Activated CD8-positive, alpha-beta memory T cell treated with anti-CD3 and anti-CD28 coated beads, Interleukin-2, amount 50 U/mL, for 1 hour (primary cell): ENCODE results near the gene PTPRH.

Experiments used
- DNase-seq: peaks from one replicate; pipeline ENCODE4 v3.0.0-alpha.2; 2020; ENCODE audit errors: extremely low read depth

Gene PTPRH

GRCh38 chr19:55208880-55209692 lies at the start of gene PTPRH:
TSS of gene PTPRH (minus strand) at chr19:55209501. CDS start at chr19:55209433, 68 bp downstream.
- DNase-seq = no peak

GRCh38 chr19:55258476-55258827 lies 49.2 kb upstream of the PTPRH start:
- DNase-seq = no peak

- DNase-seq = no peak
Measured at GRCh38 chr19:55257461-55258420, 48.4 kb upstream of the PTPRH start.

- no peak for DNase-seq
Measured at GRCh38 chr19:55256562-55257460, 47.5 kb upstream of the PTPRH start.

GRCh38 chr19:55255618-55256423 lies 46.5 kb upstream of the PTPRH start:
- no peak for DNase-seq

GRCh38 chr19:55254625-55254977 lies 45.3 kb upstream of the PTPRH start:
- DNase-seq = no peak

GRCh38 chr19:55253842-55254624 lies 44.7 kb upstream of the PTPRH start:
- no peak for DNase-seq

GRCh38 chr19:55252760-55253663 lies 43.7 kb upstream of the PTPRH start:
- no peak for DNase-seq

GRCh38 chr19:55251341-55252081 lies 42.2 kb upstream of the PTPRH start:
- DNase-seq = no peak

- no peak for DNase-seq
Measured at GRCh38 chr19:55250262-55251036, 41.1 kb upstream of the PTPRH start.

GRCh38 chr19:55249841-55250240 lies 40.5 kb upstream of the PTPRH start:
- DNase-seq = no peak

- DNase-seq = no peak
Measured at GRCh38 chr19:55248704-55249103, 39.4 kb upstream of the PTPRH start.

- DNase-seq = no peak
Measured at GRCh38 chr19:55248166-55248675, 38.9 kb upstream of the PTPRH start.

- DNase-seq = no peak
Measured at GRCh38 chr19:55247621-55248099, 38.4 kb upstream of the PTPRH start.

GRCh38 chr19:55246462-55247451 lies 37.5 kb upstream of the PTPRH start:
- no peak for DNase-seq
